Neuronal stem cell (in vitro differentiated cells): ENCODE data around the gene F12.

Experiments
- DNase-seq: peaks from one replicate; pipeline ENCODE4 v3.0.0-alpha.2; 2013; ENCODE audit warnings: low spot score
- H2AFZ ChIP-seq: one replicate; pipeline ENCODE4 v1.6.1; 2013; ENCODE audit warnings: mild to moderate bottlenecking, low read length, inconsistent platforms
- H2AK5ac ChIP-seq: 2 replicates; pipeline ENCODE4 v1.6.1; 2013; ENCODE audit warnings: low read depth, mild to moderate bottlenecking, inconsistent platforms, low read length, moderate library complexity, mixed read lengths
- H2BK120ac ChIP-seq: 2 replicates; pipeline ENCODE4 v1.6.1; 2013; ENCODE audit warnings: low read depth, mild to moderate bottlenecking, inconsistent platforms, low read length, moderate library complexity, mixed read lengths
- H2BK12ac ChIP-seq: one replicate; pipeline ENCODE4 v1.6.1; 2013; ENCODE audit warnings: low read length, inconsistent platforms
- H2BK15ac ChIP-seq: 2 replicates; pipeline ENCODE4 v1.6.1; 2013; ENCODE audit warnings: mild to moderate bottlenecking, low read length, inconsistent platforms, mixed read lengths
- H2BK5ac ChIP-seq: one replicate; pipeline ENCODE4 v1.6.1; 2013; ENCODE audit warnings: inconsistent platforms, mild to moderate bottlenecking, low read length, moderate library complexity
- H3K14ac ChIP-seq: one replicate; pipeline ENCODE4 v1.6.1; 2013; ENCODE audit warnings: low read length, inconsistent platforms
- H3K18ac ChIP-seq: 2 replicates; pipeline ENCODE4 v1.6.1; 2013; ENCODE audit warnings: low read length, inconsistent platforms
- H3K23ac ChIP-seq: 2 replicates; pipeline ENCODE4 v1.6.1; 2013; ENCODE audit warnings: low read depth, mild to moderate bottlenecking, mixed read lengths, low read length, inconsistent platforms; ENCODE audit not compliant: poor library complexity
- H3K27ac ChIP-seq: replicated peaks from 3 replicates; pipeline ENCODE4 v1.5.1; 2013; ENCODE audit warnings: low read length, inconsistent platforms
- H3K27me3 ChIP-seq, 3 experiments: 2 replicates each; pipeline ENCODE4 v1.6.1; 2013; ENCODE audit warnings: low read length in 3 of 3, mild to moderate bottlenecking in 2 of 3, inconsistent platforms in 1 of 3, low read depth in 1 of 3, mixed read lengths in 1 of 3, moderate library complexity in 1 of 3; ENCODE audit not compliant: control insufficient read depth in 3 of 3, insufficient read depth in 3 of 3
- H3K36me3 ChIP-seq, 2 donors: replicated peaks in 1 of 2; 2 replicates each; pipeline ENCODE4 v1.6.1; 2013; ENCODE audit warnings: low read length in 2 of 2; ENCODE audit not compliant: control insufficient read depth in 2 of 2, insufficient read depth in 2 of 2
- H3K4ac ChIP-seq: 2 replicates; pipeline ENCODE4 v1.6.1; 2013; ENCODE audit warnings: inconsistent platforms, mild to moderate bottlenecking, low read length, moderate library complexity
- H3K4me1 ChIP-seq, 2 donors: 1 replicate in 1 of 2; 2 replicates in 1 of 2; pipeline ENCODE4 v1.6.1; 2013; ENCODE audit warnings: low read length in 2 of 2, low read depth in 1 of 2; ENCODE audit not compliant: control insufficient read depth in 2 of 2, insufficient read depth in 1 of 2
- H3K4me2 ChIP-seq: one replicate; pipeline ENCODE4 v1.6.1; 2013; ENCODE audit warnings: mild to moderate bottlenecking, low read length, inconsistent platforms; ENCODE audit not compliant: insufficient read depth, poor library complexity, severe bottlenecking
- H3K4me3 ChIP-seq, 2 donors: 2 replicates each; pipeline ENCODE4 v1.5.1; 2013; ENCODE audit warnings: low read length in 2 of 2, mild to moderate bottlenecking in 2 of 2, inconsistent platforms in 1 of 2, moderate library complexity in 1 of 2
- H3K79me1 ChIP-seq: one replicate; pipeline ENCODE4 v1.6.1; 2013; ENCODE audit warnings: low read depth, mild to moderate bottlenecking, inconsistent platforms, low read length, moderate library complexity
- H3K9ac ChIP-seq: one replicate; pipeline ENCODE4 v1.6.1; 2013; ENCODE audit warnings: mild to moderate bottlenecking, low read depth, low read length, inconsistent platforms; ENCODE audit not compliant: poor library complexity
- H3K9me3 ChIP-seq, 2 donors: replicated peaks in 1 of 2; 2 replicates each; pipeline versions ENCODE3 to v1.6.1; 2013; ENCODE audit warnings: low read length in 2 of 2, mild to moderate bottlenecking in 2 of 2, inconsistent platforms in 1 of 2, low read depth in 1 of 2, mixed read lengths in 1 of 2, moderate library complexity in 1 of 2; ENCODE audit not compliant: control insufficient read depth in 2 of 2, insufficient read depth in 1 of 2
- H4K8ac ChIP-seq: one replicate; pipeline ENCODE4 v1.6.1; 2013; ENCODE audit warnings: low read depth, mild to moderate bottlenecking, inconsistent platforms, low read length, moderate library complexity
- H4K91ac ChIP-seq: one replicate; pipeline ENCODE4 v1.6.1; 2013; ENCODE audit warnings: low read length, low read depth, mild to moderate bottlenecking, inconsistent platforms; ENCODE audit not compliant: poor library complexity
- WGBS, 2 donors: extraction: QIAGEN DNeasy Blood & Tissue Kit; methylation state at CpG; one replicate each; pipeline ENCODE4 v1.1.7; 2013; ENCODE audit warnings: missing lambda C conversion rate in 2 of 2, mixed read lengths in 1 of 2; ENCODE audit not compliant: insufficient read length in 2 of 2, insufficient replicate concordance in 1 of 2; ENCODE audit errors: extremely low coverage in 2 of 2; 5-methylcytosine and 5-hydroxymethylcytosine counted together

Gene F12

GRCh38 chr5:177456976-177457851, 47.9 kb upstream of the F12 start:
- H3K4me3 ChIP-seq, result no peak overlapping the region
- H2AK5ac ChIP-seq, result no peak overlapping the region
- no peak overlapping the region for H3K14ac ChIP-seq
- H2BK12ac ChIP-seq, result no peak overlapping the region
- H3K4me1 ChIP-seq, result peaks cover 19 to 21% of the 10 kb centered on the region in 2 donors
- H2AFZ ChIP-seq, result no peak overlapping the region
- no peak overlapping the region for H3K4me2 ChIP-seq
- H2BK5ac ChIP-seq, result no peak overlapping the region
- H3K9ac ChIP-seq, result no peak overlapping the region
- no peak overlapping the region for H4K8ac ChIP-seq
- H3K18ac ChIP-seq, result peak overlapping the region; percentile 24
- peaks cover 40 to 90% of the 10 kb centered on the region in 2 donors for H3K36me3 ChIP-seq
- H3K27ac ChIP-seq, result peak overlapping the region; percentile 8
- H2BK15ac ChIP-seq, result no peak overlapping the region
- peak overlapping the region; percentile 44 for H2BK120ac ChIP-seq
- no CpG with 5 or more reads among the region's 24 CpGs for WGBS, 2 donors
- H3K27me3 ChIP-seq, result peaks cover 0 to 2% (median 0%) of the 10 kb centered on the region in 3 experiments
- no peak overlapping the region for H4K91ac ChIP-seq
- H3K23ac ChIP-seq, result no peak overlapping the region
- H3K9me3 ChIP-seq, result peaks cover 0 to 3% of the 10 kb centered on the region in 2 donors
- peaks cover 19% of the 10 kb centered on the region for H3K79me1 ChIP-seq
- H3K4ac ChIP-seq, result no peak overlapping the region
- DNase-seq, result peak; percentile 97

- WGBS, 2 donors, result no CpG with 5 or more reads among the region's 12 CpGs
- H3K18ac ChIP-seq, result no peak overlapping the region
Observed at GRCh38 chr5:177456591-177456964, 47.2 kb upstream of the F12 start.

GRCh38 chr5:177455661-177456590, 46.6 kb upstream of the F12 start:
- H3K4ac ChIP-seq, result peak overlapping the region; percentile 80
- H3K14ac ChIP-seq, result peak overlapping the region; percentile 98
- WGBS, 2 donors, result no CpG with 5 or more reads among the region's 76 CpGs
- H3K9me3 ChIP-seq, result peaks cover 0 to 2% of the 10 kb centered on the region in 2 donors
- H3K23ac ChIP-seq, result peak overlapping the region; percentile 100
- H3K79me1 ChIP-seq, result peaks cover 13% of the 10 kb centered on the region
- peak overlapping the region; percentile 87 for H2BK15ac ChIP-seq
- no peak overlapping the region for H4K8ac ChIP-seq
- peak overlapping the region; percentile 67 for H2BK12ac ChIP-seq
- peak overlapping the region; percentile 98 for H2AK5ac ChIP-seq
- peak overlapping the region in 1 of 2 donors; percentile 85 for H3K4me3 ChIP-seq
- peak overlapping the region; percentile 98 for H3K4me2 ChIP-seq
- peak; percentile 94 for DNase-seq
- peaks cover 0 to 2% (median 0%) of the 10 kb centered on the region in 3 experiments for H3K27me3 ChIP-seq
- H2BK5ac ChIP-seq, result peak overlapping the region; percentile 91
- H4K91ac ChIP-seq, result no peak overlapping the region
- H3K9ac ChIP-seq, result peak overlapping the region; percentile 99
- H3K18ac ChIP-seq, result peak overlapping the region; percentile 99
- peaks cover 34 to 83% of the 10 kb centered on the region in 2 donors for H3K36me3 ChIP-seq
- no peak overlapping the region for H2AFZ ChIP-seq
- H3K4me1 ChIP-seq, result peaks cover 19 to 21% of the 10 kb centered on the region in 2 donors
- H2BK120ac ChIP-seq, result peak overlapping the region; percentile 94
- H3K27ac ChIP-seq, result peak overlapping the region; percentile 92

More at GRCh38 chr5:177456591-177456964, 47.2 kb upstream of the F12 start:
- peak overlapping the region; percentile 8 for H3K27ac ChIP-seq
- no peak overlapping the region for H2BK5ac ChIP-seq
- H3K79me1 ChIP-seq, result peaks cover 17% of the 10 kb centered on the region
- peaks cover 0 to 2% (median 0%) of the 10 kb centered on the region in 3 experiments for H3K27me3 ChIP-seq
- no peak overlapping the region for H4K91ac ChIP-seq
- no peak overlapping the region for H2AFZ ChIP-seq
- H2BK12ac ChIP-seq, result no peak overlapping the region
- no peak for DNase-seq
- no peak overlapping the region for H3K9ac ChIP-seq
- H4K8ac ChIP-seq, result no peak overlapping the region
- H3K4me2 ChIP-seq, result no peak overlapping the region
- peaks cover 19 to 21% of the 10 kb centered on the region in 2 donors for H3K4me1 ChIP-seq
- H3K23ac ChIP-seq, result no peak overlapping the region
- no peak overlapping the region for H3K4ac ChIP-seq
- H2BK15ac ChIP-seq, result no peak overlapping the region
- peaks cover 0 to 3% of the 10 kb centered on the region in 2 donors for H3K9me3 ChIP-seq
- H3K4me3 ChIP-seq, result no peak overlapping the region
- no peak overlapping the region for H3K14ac ChIP-seq
- H3K36me3 ChIP-seq, result peaks cover 37 to 87% of the 10 kb centered on the region in 2 donors
- no peak overlapping the region for H2AK5ac ChIP-seq
- H2BK120ac ChIP-seq, result no peak overlapping the region
